Fibroblast of lung (primary cell): ENCODE measurements around the gene NUP210L. TPM values are rescaled to one million over a fixed set of nuclear protein-coding genes. Genes with fewer than 3 reads are reported as not detected.

Experiments
- DNase-seq, 2 donors: peaks; one replicate each; pipeline versions ENCODE4 v3.0.0 to v3.0.0-alpha.2; 2010; ENCODE audit warnings: low read depth in 2 of 2
- H2AFZ ChIP-seq: 2 replicates; pipeline ENCODE4 v1.5.1; 2012; ENCODE audit warnings: low read length, control low read depth, inconsistent platforms
- H3K27ac ChIP-seq: 2 replicates; pipeline ENCODE4 v1.5.1; 2011; ENCODE audit warnings: low read length, control low read depth; ENCODE audit not compliant: insufficient read depth
- H3K27me3 ChIP-seq: 2 replicates; pipeline ENCODE4 v1.5.1; 2011; ENCODE audit warnings: mild to moderate bottlenecking, low read length; ENCODE audit not compliant: control insufficient read depth, insufficient read depth
- H3K36me3 ChIP-seq: 2 replicates; pipeline ENCODE4 v1.5.1; 2011; ENCODE audit warnings: low read length; ENCODE audit not compliant: control insufficient read depth, insufficient read depth
- H3K4me1 ChIP-seq: 2 replicates; pipeline ENCODE4 v1.5.1; 2011; ENCODE audit warnings: low read length; ENCODE audit not compliant: control insufficient read depth, insufficient read depth; ENCODE audit errors: extremely low read depth
- H3K4me2 ChIP-seq: 2 replicates; pipeline ENCODE4 v1.5.1; 2011; ENCODE audit warnings: low read length, control low read depth; ENCODE audit not compliant: insufficient read depth; ENCODE audit errors: extremely low read depth
- H3K4me3 ChIP-seq, 4 experiments: fragments of 200-600 bp in 1 of 4; sonication (generic) in 1 of 4; replicated peaks in 1 of 4; 2 replicates each; pipeline ENCODE4 v1.5.1; 2011 to 2016; ENCODE audit warnings: low read length in 4 of 4, low read depth in 3 of 4, mild to moderate bottlenecking in 3 of 4, control low read depth in 2 of 4, inconsistent platforms in 1 of 4, mixed read lengths in 1 of 4; ENCODE audit not compliant: insufficient read depth in 1 of 4; ENCODE audit errors: control extremely low read depth in 1 of 4
- H3K79me2 ChIP-seq: 2 replicates; pipeline ENCODE4 v1.5.1; 2012; ENCODE audit warnings: mild to moderate bottlenecking, low read length, inconsistent platforms; ENCODE audit not compliant: control insufficient read depth, insufficient read depth
- H3K9ac ChIP-seq: 2 replicates; pipeline ENCODE4 v1.5.1; 2011; ENCODE audit warnings: mild to moderate bottlenecking, low read length, control low read depth; ENCODE audit not compliant: insufficient read depth
- H3K9me3 ChIP-seq: 2 replicates; pipeline ENCODE4 v1.5.1; 2012; ENCODE audit warnings: low read depth, low read length; ENCODE audit not compliant: control insufficient read depth, insufficient read depth
- H4K20me1 ChIP-seq: 2 replicates; pipeline ENCODE4 v1.5.1; 2011; ENCODE audit warnings: low read length; ENCODE audit not compliant: control insufficient read depth, insufficient read depth; ENCODE audit errors: extremely low read depth
- CTCF ChIP-seq, 2 donors: IDR thresholded peaks in 1 of 2; conservative IDR thresholded peaks in 1 of 2; 1 replicate in 1 of 2; 2 replicates in 1 of 2; pipeline ENCODE4 v1.5.1; 2011 to 2012; ENCODE audit warnings: low read length in 2 of 2, control low read depth in 1 of 2, inconsistent platforms in 1 of 2, low read depth in 1 of 2, mild to moderate bottlenecking in 1 of 2
- EZH2 ChIP-seq: IDR thresholded peaks from 2 replicates; pipeline ENCODE4 v1.5.1; 2012; ENCODE audit warnings: low read length, control low read depth, mild to moderate bottlenecking; ENCODE audit errors: missing control alignments
- polyA plus RNA-seq, 2 donors: library from polyadenylated mRNA; depleted of rRNA in 1 of 2; stranded (reverse) in 1 of 2; unstranded in 1 of 2; fragments of >200 nt; gene quantifications; 2 replicates each; pipeline ENCODE4 v1.2.1, GENCODE V29; 2011 to 2012; ENCODE audit warnings: missing spikeins in 1 of 2
- total RNA-seq: library from RNA; depleted of rRNA; stranded (reverse); fragments of >200 nt; gene quantifications from 2 replicates; pipeline ENCODE4 v1.2.1, GENCODE V29; 2014

Gene NUP210L
- total and polyA plus RNA-seq, 2 donors (not counting 1 experiment from before 2014, with no cell fraction given): 0.08 to 0.17 TPM

GRCh38 chr1:154183046-154183915 lies 28.4 kb upstream of the NUP210L start:
- Histone ChIP-seq H3K4me1 (peaks cover 18% of the 10 kb centered on the region), H4K20me1 (peaks cover 8% of the 10 kb centered on the region)

GRCh38 chr1:154182344-154183045 lies 27.6 kb upstream of the NUP210L start:
- Histone ChIP-seq H3K27ac (peak overlapping the region; percentile 92), H3K79me2 (peaks cover 53% of the 10 kb centered on the region), H4K20me1 (peaks cover 8% of the 10 kb centered on the region), H3K4me3 (peak overlapping the region; percentile 60 to 98 (median 82)), H3K9ac (peak overlapping the region; percentile 74), H3K4me1 (peaks cover 18% of the 10 kb centered on the region), H3K4me2 (peak overlapping the region; percentile 96), H3K27me3 (no peaks in the 10 kb centered on the region), H2AFZ (no peak overlapping the region), H3K36me3 (peaks cover 4% of the 10 kb centered on the region), H3K9me3 (no peaks in the 10 kb centered on the region)
- no peak for TF ChIP-seq EZH2
- no peak for TF ChIP-seq CTCF (conservative IDR thresholded peaks at IDR 0.05 in 1 of 2, IDR thresholded peaks at IDR 0.05 in 1 of 2; ENCODE audit: low read depth in 1 of 2, low read length in 2 of 2)
- peak; percentile 75 to 87 for DNase-seq

More at GRCh38 chr1:154183046-154183915, 28.4 kb upstream of the NUP210L start:
- H3K4me3 ChIP-seq: peak overlapping the region; percentile 60 to 98 (median 82)
- peaks cover 4% of the 10 kb centered on the region for H3K36me3 ChIP-seq
- H3K27me3 ChIP-seq: no peaks in the 10 kb centered on the region
- peak overlapping the region; percentile 74 for H3K9ac ChIP-seq
- H3K9me3 ChIP-seq: no peaks in the 10 kb centered on the region
- TF ChIP-seq CTCF (conservative IDR thresholded peaks at IDR 0.05 in 1 of 2, IDR thresholded peaks at IDR 0.05 in 1 of 2; ENCODE audit: low read depth in 1 of 2, low read length in 2 of 2) (no peak), EZH2 (no peak)
- H2AFZ ChIP-seq: peak overlapping the region; percentile 84
- peak overlapping the region; percentile 92 for H3K27ac ChIP-seq
- peaks cover 46% of the 10 kb centered on the region for H3K79me2 ChIP-seq
- H3K4me2 ChIP-seq: peak overlapping the region; percentile 89
- DNase-seq: peak; percentile 92 to 97

- H3K27ac ChIP-seq: peak overlapping the region; percentile 92
- peak overlapping the region; percentile 60 to 98 (median 82) for H3K4me3 ChIP-seq
- no peak for DNase-seq
- H3K4me2 ChIP-seq: peak overlapping the region; percentile 96
- no peaks in the 10 kb centered on the region for H3K27me3 ChIP-seq
- peaks cover 8% of the 10 kb centered on the region for H4K20me1 ChIP-seq
- peaks cover 4% of the 10 kb centered on the region for H3K36me3 ChIP-seq
- peaks cover 59% of the 10 kb centered on the region for H3K79me2 ChIP-seq
- H2AFZ ChIP-seq: no peak overlapping the region
- peak overlapping the region; percentile 74 for H3K9ac ChIP-seq
- peaks cover 18% of the 10 kb centered on the region for H3K4me1 ChIP-seq
- H3K9me3 ChIP-seq: no peaks in the 10 kb centered on the region
- no peak for TF ChIP-seq CTCF (conservative IDR thresholded peaks at IDR 0.05 in 1 of 2, IDR thresholded peaks at IDR 0.05 in 1 of 2; ENCODE audit: low read depth in 1 of 2, low read length in 2 of 2)
- no peak for TF ChIP-seq EZH2
Measured at GRCh38 chr1:154181944-154182343, 27.1 kb upstream of the NUP210L start.
